Glutamatergic neuron (in vitro differentiated cells): ENCODE results near the gene QSOX1. TPM values are rescaled to one million over a fixed set of nuclear protein-coding genes. Genes with fewer than 3 reads are reported as not detected.

Experiments
- DNase-seq: peaks from one replicate; pipeline ENCODE4 v3.0.0; 2022
- H3K27ac Mint-ChIP-seq: one replicate; pipeline ENCODE4 v1.8.0; 2020; ENCODE audit warnings: mild to moderate bottlenecking, mixed read lengths, inconsistent platforms; ENCODE audit not compliant: unreplicated experiment
- H3K27me3 Mint-ChIP-seq: one replicate; pipeline ENCODE4 v1.8.0; 2020; ENCODE audit warnings: mild to moderate bottlenecking, moderate library complexity, mixed read lengths, inconsistent platforms; ENCODE audit not compliant: unreplicated experiment
- H3K36me3 Mint-ChIP-seq: one replicate; pipeline ENCODE4 v1.8.0; 2020; ENCODE audit warnings: mild to moderate bottlenecking, mixed read lengths, inconsistent platforms; ENCODE audit not compliant: unreplicated experiment
- H3K4me1 Mint-ChIP-seq: one replicate; pipeline ENCODE4 v1.8.0; 2020; ENCODE audit warnings: mild to moderate bottlenecking, low read depth, mixed read lengths, inconsistent platforms; ENCODE audit not compliant: unreplicated experiment
- H3K4me3 Mint-ChIP-seq: one replicate; pipeline ENCODE4 v1.8.0; 2020; ENCODE audit warnings: mild to moderate bottlenecking, mixed read lengths, inconsistent platforms; ENCODE audit not compliant: unreplicated experiment
- H3K9me3 Mint-ChIP-seq: one replicate; pipeline ENCODE4 v1.8.0; 2020; ENCODE audit warnings: mild to moderate bottlenecking, moderate library complexity, mixed read lengths, inconsistent platforms; ENCODE audit not compliant: unreplicated experiment
- CTCF ChIP-seq: fragments of 200-600 bp; sonication (generic); IDR thresholded peaks from one replicate; pipeline ENCODE4 v1.5.0; 2021; ENCODE audit not compliant: partially characterized antibody, unreplicated experiment
- total RNA-seq: library from RNA; stranded (reverse); fragmentation: NEBNext Ultra II Directional; extraction: Animal tissue kit (Norgen Biotek cat#: 25700); gene quantifications from one replicate; pipeline ENCODE4 v1.2.1, GENCODE V29; 2021; ENCODE audit not compliant: unreplicated experiment

QSOX1 gene
- total RNA-seq, 1 donor from 2014 or later, result 46.1 TPM

DNA sequence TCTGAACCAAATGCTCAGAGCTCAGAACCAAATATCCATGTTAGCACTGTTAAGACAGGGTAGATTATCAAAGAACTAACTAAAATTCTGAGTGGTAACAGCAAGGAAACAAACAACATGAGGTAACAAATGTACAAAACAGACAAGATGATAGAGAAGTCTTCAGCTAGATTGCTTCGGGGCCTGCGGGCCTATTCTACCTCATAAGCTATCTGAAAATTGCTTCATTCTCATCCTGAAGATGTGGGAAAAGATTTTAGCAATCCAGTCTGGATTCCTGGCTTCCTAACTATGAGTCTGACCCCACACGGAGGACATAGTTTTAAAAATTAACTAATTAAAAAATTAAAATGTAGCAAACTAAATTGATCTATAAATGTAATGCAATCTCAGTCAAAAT is 9.2 kb upstream of the QSOX1 start:
- no peak for DNase-seq
- Mint-ChIP-seq H3K4me3 (no peak overlapping the region), H3K9me3 (no peaks in the 10 kb centered on the region), H3K27ac (no peak overlapping the region), H3K36me3 (no peaks in the 10 kb centered on the region), H3K27me3 (no peaks in the 10 kb centered on the region), H3K4me1 (no peaks in the 10 kb centered on the region)
- TF ChIP-seq CTCF, result no peak

DNA sequence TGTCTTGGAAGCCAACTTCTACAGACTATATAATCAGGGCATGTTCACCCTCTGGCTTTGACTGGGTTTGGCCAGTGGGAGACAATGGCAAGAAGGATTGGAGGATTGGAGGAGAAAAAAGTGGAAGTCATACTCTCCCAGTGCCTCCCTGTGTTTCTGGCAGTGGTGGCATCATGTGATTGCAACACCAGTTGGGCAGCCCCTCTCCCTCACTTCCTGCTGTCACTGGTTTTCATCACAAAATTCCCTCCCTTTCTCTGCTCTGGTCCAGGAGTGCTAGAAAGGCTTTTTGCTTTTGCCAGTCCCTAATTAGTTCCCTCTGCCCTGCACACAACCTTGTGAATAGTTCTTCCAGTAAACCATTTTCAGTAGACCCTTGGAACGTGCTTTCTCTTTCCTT is 3.7 kb upstream of the QSOX1 start:
- no peaks in the 10 kb centered on the region for H3K4me1 Mint-ChIP-seq
- no peak overlapping the region for H3K4me3 Mint-ChIP-seq
- peaks cover 2% of the 10 kb centered on the region for H3K9me3 Mint-ChIP-seq

GRCh38 chr1:180151508-180151907 is 3.2 kb upstream of the QSOX1 start:
- Mint-ChIP-seq H3K27ac (no peak overlapping the region), H3K4me1 (peaks cover under 1% of the 10 kb centered on the region), H3K9me3 (peaks cover 2% of the 10 kb centered on the region), H3K36me3 (no peaks in the 10 kb centered on the region), H3K4me3 (no peak overlapping the region), H3K27me3 (peaks cover 8% of the 10 kb centered on the region)
- no peak for DNase-seq
- TF ChIP-seq CTCF, result no peak

More for the DNA sequence above, 3.7 kb upstream of the QSOX1 start:
- H3K36me3 Mint-ChIP-seq, result no peaks in the 10 kb centered on the region
- no peak for TF ChIP-seq CTCF
- H3K27me3 Mint-ChIP-seq, result peaks cover 8% of the 10 kb centered on the region
- no peak for DNase-seq
- H3K27ac Mint-ChIP-seq, result no peak overlapping the region

- H3K4me3 Mint-ChIP-seq, result no peak overlapping the region
Measured at GRCh38 chr1:180152588-180152987, 2.1 kb upstream of the QSOX1 start.

GRCh38 chr1:180153032-180153431 is 1.6 kb upstream of the QSOX1 start:
- no peak overlapping the region for H3K27ac Mint-ChIP-seq
- H3K27me3 Mint-ChIP-seq, result peaks cover 8% of the 10 kb centered on the region
- DNase-seq, result no peak
- H3K36me3 Mint-ChIP-seq, result no peaks in the 10 kb centered on the region
- peaks cover 11% of the 10 kb centered on the region for H3K4me1 Mint-ChIP-seq
- no peak overlapping the region for H3K4me3 Mint-ChIP-seq
- peaks cover 2% of the 10 kb centered on the region for H3K9me3 Mint-ChIP-seq
- no peak for TF ChIP-seq CTCF

More at GRCh38 chr1:180152588-180152987, 2.1 kb upstream of the QSOX1 start:
- DNase-seq, result no peak
- H3K9me3 Mint-ChIP-seq, result peaks cover 2% of the 10 kb centered on the region
- peaks cover 8% of the 10 kb centered on the region for H3K27me3 Mint-ChIP-seq
- H3K27ac Mint-ChIP-seq, result no peak overlapping the region
- TF ChIP-seq CTCF, result no peak
- H3K4me1 Mint-ChIP-seq, result peaks cover 7% of the 10 kb centered on the region
- no peaks in the 10 kb centered on the region for H3K36me3 Mint-ChIP-seq
